Measurements from ENCODE around the gene WDR54.
A peak's percentile ranks its signal among the peaks of the same experiment; 100 is the strongest.
"Not testable (repeated sequence)": the region's sequence is repeated elsewhere in the genome, so short reads cannot be mapped to it uniquely, and the experiment has no call there.

The WDR54 gene

DNA sequence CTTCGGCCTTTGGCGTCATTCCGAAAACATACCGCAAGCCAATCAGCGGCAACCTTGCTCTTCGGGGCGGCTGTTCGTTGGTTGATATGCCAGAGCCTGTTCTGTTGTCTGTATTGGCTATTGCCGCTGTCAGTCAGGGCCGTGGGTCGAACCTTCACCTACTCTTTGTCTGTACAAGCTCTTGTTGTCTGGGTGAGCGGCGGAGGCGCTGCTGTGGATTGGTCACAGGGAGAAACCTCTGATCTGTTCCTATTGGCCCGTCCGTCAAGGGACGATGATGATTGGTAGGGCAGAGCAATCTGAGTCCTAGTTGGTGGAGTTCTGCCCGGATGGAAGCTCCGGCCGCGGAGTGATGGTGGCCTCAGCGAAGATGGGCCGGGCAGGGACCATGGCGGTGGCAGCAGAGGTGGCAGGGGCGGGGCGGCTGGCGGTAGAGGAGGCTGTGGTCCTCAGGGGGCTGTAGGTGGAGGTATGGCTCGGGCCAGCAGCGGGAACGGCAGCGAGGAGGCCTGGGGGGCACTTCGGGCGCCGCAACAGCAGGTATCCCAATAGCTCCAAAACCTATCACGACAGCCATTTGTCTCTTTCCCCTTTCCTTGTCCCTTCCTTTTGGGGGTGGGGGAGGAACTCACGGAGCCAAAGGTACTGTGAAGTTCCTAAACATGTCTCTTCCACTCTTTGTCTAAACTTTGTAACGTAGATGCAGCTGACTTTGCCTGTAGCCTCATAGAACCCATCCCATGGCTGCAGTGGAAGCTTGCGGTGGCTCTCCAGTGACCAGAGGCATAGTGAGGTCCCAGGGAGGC, 36.8 kb downstream of the WDR54 start, which contains the start of gene WBP1:
Gene WBP1 (plus strand): TSS at position 307 of the 806 bp plus-strand sequence. CDS start 165 bp downstream, at position 472.
- peak; percentile 99 to 100 for DNase-seq

GRCh38 chr2:74458938-74459363, 37.4 kb downstream of the WDR54 start:
- DNase-seq = no peak

DNA sequence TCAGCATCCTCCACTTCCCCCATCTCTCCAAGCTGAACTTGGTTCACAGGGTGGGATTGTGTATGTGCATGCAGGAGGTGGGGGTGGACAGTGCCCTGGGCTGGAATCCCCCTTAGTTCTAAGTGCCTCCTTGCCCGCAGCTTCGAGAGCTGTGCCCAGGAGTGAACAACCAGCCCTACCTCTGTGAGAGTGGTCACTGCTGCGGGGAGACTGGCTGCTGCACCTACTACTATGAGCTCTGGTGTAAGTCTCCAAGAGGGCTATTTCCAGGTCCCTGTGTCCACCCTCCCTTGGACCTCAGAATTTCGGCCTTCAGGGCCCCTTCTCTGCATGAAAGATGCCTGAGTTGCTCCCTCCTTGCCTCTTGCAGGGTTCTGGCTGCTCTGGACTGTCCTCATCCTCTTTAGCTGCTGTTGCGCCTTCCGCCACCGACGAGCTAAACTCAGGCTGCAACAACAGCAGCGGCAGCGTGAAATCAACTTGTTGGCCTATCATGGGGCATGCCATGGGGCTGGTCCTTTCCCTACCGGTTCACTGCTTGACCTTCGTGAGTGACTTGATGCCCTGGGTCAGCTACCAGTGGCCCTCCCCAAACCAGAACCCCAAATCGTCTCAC, 38.1 kb downstream of the WDR54 start:
- not testable (repeated sequence) for DNase-seq

- not testable (repeated sequence) for DNase-seq
Observed at GRCh38 chr2:74460187-74460586, 38.7 kb downstream of the WDR54 start.

GRCh38 chr2:74461187-74462053, 39.9 kb downstream of the WDR54 start:
- DNase-seq = peak in 1 of 2 experiments; percentile 48

DNA sequence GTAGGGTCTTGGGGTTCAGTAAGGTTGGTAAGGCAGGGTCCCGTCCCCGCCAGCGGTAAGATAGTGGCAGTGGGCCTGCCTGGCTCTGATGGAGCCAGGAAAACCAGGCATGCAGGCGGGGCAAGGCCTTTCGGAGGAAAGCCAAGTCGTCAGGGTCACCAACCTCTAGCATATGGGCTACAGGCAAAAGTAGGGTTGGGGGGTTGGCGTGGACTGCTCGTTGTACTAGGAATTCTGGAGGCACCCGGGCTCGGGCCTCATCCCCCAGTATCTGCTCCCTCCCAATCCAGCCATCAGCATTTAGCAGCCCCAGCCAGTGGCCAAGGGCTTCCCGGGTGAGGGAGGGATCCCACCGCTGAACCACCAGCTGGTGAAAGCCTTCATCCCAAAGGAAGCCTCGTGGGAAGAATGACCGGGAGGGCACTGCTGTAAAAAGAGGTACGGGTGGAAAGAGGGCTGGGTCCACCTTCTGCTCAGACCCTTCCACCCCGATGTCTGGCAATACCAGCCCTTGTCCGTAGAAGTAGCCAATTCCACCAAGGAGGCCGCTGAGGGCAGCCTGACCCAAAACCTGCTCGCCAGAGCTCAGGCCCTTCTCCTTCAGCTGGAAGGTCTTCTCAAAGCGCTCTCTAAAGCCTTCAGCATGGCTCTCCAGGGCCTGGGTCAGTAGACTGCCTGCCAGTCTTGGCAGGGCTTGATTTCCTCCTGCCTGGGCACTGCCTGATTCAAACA, 40.7 kb downstream of the WDR54 start:
- no peak for DNase-seq

GRCh38 chr2:74462786-74463105, 41.2 kb downstream of the WDR54 start:
- no peak for DNase-seq

- DNase-seq = no peak
Observed at GRCh38 chr2:74464406-74464805, 42.9 kb downstream of the WDR54 start.

GRCh38 chr2:74470742-74471141, 49.2 kb downstream of the WDR54 start:
- not testable (repeated sequence) for DNase-seq

DNA sequence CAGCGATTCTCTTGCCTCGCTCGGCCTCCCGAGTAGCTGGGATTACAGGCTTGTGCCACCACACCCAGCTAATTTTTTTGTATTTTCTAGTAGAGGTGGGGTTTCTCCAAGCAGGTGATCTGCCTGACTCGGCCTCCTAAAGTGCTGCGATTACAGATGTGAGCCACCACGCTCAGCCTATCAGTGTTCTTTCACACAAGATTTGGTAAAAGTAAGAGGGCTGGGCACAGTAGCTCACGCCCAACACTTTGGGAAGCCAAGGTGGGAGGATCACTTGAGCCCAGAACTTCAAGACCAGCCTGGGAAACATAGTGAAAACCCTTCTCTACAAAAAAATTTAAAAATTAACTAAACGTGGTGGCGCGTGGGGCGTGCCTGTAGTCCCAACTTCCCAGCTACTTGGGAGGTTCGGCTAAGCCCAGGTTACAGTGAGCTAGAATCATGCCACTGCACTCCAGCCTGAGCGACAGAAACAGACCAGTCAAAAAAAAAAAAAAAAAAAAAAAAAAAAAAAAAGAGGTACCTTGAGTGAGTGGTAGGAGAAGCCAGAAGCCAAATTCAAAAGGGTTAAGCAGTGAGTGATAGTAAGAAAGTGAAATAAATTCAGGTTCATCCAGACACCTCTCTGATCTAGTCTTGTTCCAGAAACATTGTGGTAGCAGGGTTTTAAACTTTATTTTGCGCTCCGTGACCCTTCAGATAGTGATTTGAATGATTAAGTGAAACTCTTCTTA, 50.0 kb downstream of the WDR54 start:
- no peak for DNase-seq

DNA sequence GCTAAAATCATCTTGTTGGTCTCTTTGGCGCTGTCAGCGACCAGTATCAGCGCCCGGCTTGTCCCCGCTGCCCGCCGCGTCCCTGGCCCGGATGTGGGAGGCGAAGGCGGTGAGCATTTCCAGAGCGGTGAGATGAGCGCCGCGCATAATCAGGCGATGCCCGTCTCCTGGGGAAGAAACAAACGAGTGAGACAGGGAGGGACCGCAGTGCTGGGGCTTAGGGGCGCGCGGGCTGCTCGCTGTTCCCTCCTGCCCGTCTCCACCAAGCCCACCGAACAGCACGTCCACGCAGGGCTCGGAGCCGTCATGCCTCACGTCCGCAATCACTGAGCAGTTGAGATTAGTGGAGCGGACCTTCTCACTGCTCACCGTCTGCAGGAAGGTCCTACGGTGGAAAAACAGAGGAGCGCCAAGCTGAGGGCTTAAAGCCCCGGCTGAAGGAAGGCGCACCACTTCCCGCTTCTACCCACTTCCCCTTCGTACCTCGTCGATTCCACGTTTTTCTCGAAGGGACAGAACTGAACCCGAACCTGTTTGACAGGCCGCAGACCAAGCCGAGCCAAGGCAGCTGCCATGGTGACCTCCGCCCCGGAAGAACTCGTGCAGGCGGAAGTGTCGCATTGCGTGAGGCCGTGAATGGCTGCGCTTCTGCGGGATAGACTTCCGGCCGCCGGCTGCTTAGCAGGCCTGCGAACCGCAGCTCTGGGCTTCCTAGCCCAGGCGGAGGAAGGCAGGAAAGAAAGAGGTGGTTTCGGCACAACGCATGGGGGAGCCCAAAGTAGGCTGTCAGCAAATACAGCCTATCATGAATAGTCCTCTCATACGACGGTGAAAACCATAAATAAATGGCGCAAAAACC, 50.8 kb downstream of the WDR54 start, which contains the start of gene MRPL53:
Gene MRPL53 (minus strand): TSS at position 595 of the 859 bp plus-strand sequence. CDS start 20 bp downstream, at position 575.
- peak; percentile 86 to 91 for DNase-seq

GRCh38 chr2:74472945-74473258, 51.4 kb downstream of the WDR54 start:
- DNase-seq = no peak

- no peak for DNase-seq
Observed at GRCh38 chr2:74474481-74474880, 53.0 kb downstream of the WDR54 start.

DNA sequence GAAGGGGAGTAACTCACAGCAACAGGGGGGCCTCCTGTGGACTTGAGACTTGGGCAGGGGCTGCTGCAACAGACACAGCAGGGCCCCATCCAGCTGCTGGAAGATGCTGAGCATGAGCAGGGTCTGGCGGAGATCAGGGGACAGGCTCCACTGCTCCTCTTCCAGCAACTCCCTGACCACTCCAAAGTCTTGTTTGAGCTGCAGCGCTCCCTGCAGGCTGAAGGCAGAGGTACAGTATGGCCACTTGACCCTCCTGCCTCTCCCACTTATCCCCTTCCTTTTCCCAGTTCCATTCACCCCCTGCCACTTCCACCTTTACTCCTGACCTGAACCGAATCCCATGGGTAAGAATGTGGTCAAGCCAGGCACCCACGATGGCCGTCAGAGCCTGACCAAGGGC, 53.4 kb downstream of the WDR54 start:
- DNase-seq = no peak
